Activated T-cell treated with anti-CD3 and anti-CD28 coated beads, Interleukin-2, amount 50 U/mL, for 72 hours (primary cell): ENCODE measurements around the gene A4GNT. TPM values are rescaled to one million over a fixed set of nuclear protein-coding genes. Genes with fewer than 3 reads are reported as not detected.
A peak's percentile ranks its signal among the peaks of the same experiment; 100 is the strongest.
"Not testable (repeated sequence)": the region's sequence is repeated elsewhere in the genome, so short reads cannot be mapped to it uniquely, and the experiment has no call there.

ENCODE experiments used
- ATAC-seq, 2 donors: fragments of 150-1000 bp; cut with Tn5 transposase; replicated peaks in 1 of 2; 2 replicates each; pipeline ENCODE4 v1.10.0; 2021; ENCODE audit warnings: moderate library complexity in 2 of 2, mild to moderate bottlenecking in 1 of 2
- DNase-seq, 2 donors: peaks; one replicate each; pipeline ENCODE4 v3.0.0; 2021 to 2022; ENCODE audit warnings: mixed read lengths in 1 of 2
- H3K27ac Mint-ChIP-seq: one replicate; pipeline ENCODE4 v1.8.0; 2022; ENCODE audit warnings: mild to moderate bottlenecking, moderate library complexity, mixed read lengths
- H3K27me3 Mint-ChIP-seq: one replicate; pipeline ENCODE4 v1.8.0; 2022; ENCODE audit warnings: low read depth, mixed read lengths
- H3K36me3 Mint-ChIP-seq, 2 donors: one replicate each; pipeline ENCODE4 v1.8.0; 2022; ENCODE audit warnings: mixed read lengths in 2 of 2, mild to moderate bottlenecking in 1 of 2; ENCODE audit not compliant: insufficient read depth in 2 of 2
- H3K4me1 Mint-ChIP-seq: one replicate; pipeline ENCODE4 v1.8.0; 2022; ENCODE audit warnings: low read depth, mixed read lengths
- H3K4me3 Mint-ChIP-seq, 2 donors: one replicate each; pipeline ENCODE4 v1.8.0; 2022; ENCODE audit warnings: mild to moderate bottlenecking in 2 of 2, mixed read lengths in 2 of 2, moderate library complexity in 2 of 2
- H3K9me3 Mint-ChIP-seq, 2 donors: one replicate each; pipeline ENCODE4 v1.8.0; 2022; ENCODE audit warnings: mixed read lengths in 2 of 2
- total RNA-seq, 2 donors: library from RNA; stranded (reverse); gene quantifications; one replicate each; pipeline ENCODE4 v1.2.3, GENCODE V29; 2022

A4GNT gene
- total RNA-seq: not detected

GRCh38 chr3:138132239-138132638 is at the start of gene A4GNT:
Gene A4GNT (minus strand): TSS chr3:138132390. CDS start chr3:138131256, 1,134 bp downstream.
- no peak for DNase-seq

GRCh38 chr3:138180375-138181029 is 48.3 kb upstream of the A4GNT start:
- H3K9me3 Mint-ChIP-seq: no peaks in the 10 kb centered on the region
- peaks cover 20% of the 10 kb centered on the region for H3K27me3 Mint-ChIP-seq
- H3K36me3 Mint-ChIP-seq: peaks cover 0 to 3% of the 10 kb centered on the region in 2 donors
- no peak overlapping the region for H3K27ac Mint-ChIP-seq
- no peak overlapping the region for H3K4me3 Mint-ChIP-seq
- H3K4me1 Mint-ChIP-seq: peaks cover 1% of the 10 kb centered on the region
- DNase-seq: peak; percentile 26 to 31
- peak; percentile 80 to 89 for ATAC-seq

More at GRCh38 chr3:138132239-138132638, at the start of gene A4GNT:
- no peak within 1 kb of the TSS for H3K4me3 Mint-ChIP-seq
- H3K9me3 Mint-ChIP-seq: no peaks in the 10 kb centered on the region
- no peak for ATAC-seq
- H3K27me3 Mint-ChIP-seq: peaks cover 6% of the 10 kb centered on the region
- no peaks in the 10 kb centered on the region for H3K36me3 Mint-ChIP-seq
- no peak within 1 kb of the TSS for H3K27ac Mint-ChIP-seq
- H3K4me1 Mint-ChIP-seq: no peaks in the 10 kb centered on the region

- Mint-ChIP-seq H3K36me3 (peaks cover 1 to 19% of the 10 kb centered on the region in 2 donors), H3K9me3 (no peaks in the 10 kb centered on the region), H3K27ac (peak within 1 kb of the TSS; percentile 99), H3K27me3 (no peaks in the 10 kb centered on the region), H3K4me1 (peaks cover 45% of the 10 kb centered on the region), H3K4me3 (peak within 1 kb of the TSS; percentile 83 to 98)
- DNase-seq (peak; percentile 80), ATAC-seq (peak; percentile 90)
These were observed 42.4 kb upstream of the A4GNT start, which contains the start of gene DBR1 for GRCh38 chr3:138174421-138175131. Gene DBR1 (minus strand): TSS chr3:138174921. CDS start chr3:138174795, 126 bp downstream.

- Mint-ChIP-seq H3K27me3 (no peaks in the 10 kb centered on the region), H3K36me3 (peaks cover 1 to 20% of the 10 kb centered on the region in 2 donors), H3K27ac (peak overlapping the region; percentile 99), H3K4me3 (peak overlapping the region; percentile 83 to 98), H3K9me3 (no peaks in the 10 kb centered on the region), H3K4me1 (peaks cover 45% of the 10 kb centered on the region)
- peak in 1 of 2 donors; percentile 4 for ATAC-seq
- DNase-seq: peak in 1 of 2 donors; percentile 13
These were observed 41.7 kb upstream of the A4GNT start for GRCh38 chr3:138173769-138174420.

GRCh38 chr3:138172625-138173024 is 40.4 kb upstream of the A4GNT start:
- peaks cover 1 to 26% of the 10 kb centered on the region in 2 donors for H3K36me3 Mint-ChIP-seq
- DNase-seq (no peak), ATAC-seq (no peak)
- H3K9me3 Mint-ChIP-seq: no peaks in the 10 kb centered on the region
- peak overlapping the region; percentile 52 to 71 for H3K4me3 Mint-ChIP-seq
- peak overlapping the region; percentile 84 for H3K27ac Mint-ChIP-seq
- no peaks in the 10 kb centered on the region for H3K27me3 Mint-ChIP-seq
- peaks cover 45% of the 10 kb centered on the region for H3K4me1 Mint-ChIP-seq

GRCh38 chr3:138165061-138165460 is 32.9 kb upstream of the A4GNT start:
- peaks cover 12 to 53% of the 10 kb centered on the region in 2 donors for H3K36me3 Mint-ChIP-seq
- DNase-seq (no peak), ATAC-seq (no peak)
- no peaks in the 10 kb centered on the region for H3K9me3 Mint-ChIP-seq
- H3K4me3 Mint-ChIP-seq: no peak overlapping the region
- no peaks in the 10 kb centered on the region for H3K27me3 Mint-ChIP-seq
- H3K27ac Mint-ChIP-seq: no peak overlapping the region
- peaks cover 14% of the 10 kb centered on the region for H3K4me1 Mint-ChIP-seq

- DNase-seq (no peak), ATAC-seq (no peak)
- Mint-ChIP-seq H3K27ac (no peak overlapping the region), H3K27me3 (no peaks in the 10 kb centered on the region), H3K4me1 (no peaks in the 10 kb centered on the region), H3K36me3 (peaks cover 11 to 21% of the 10 kb centered on the region in 2 donors), H3K4me3 (no peak overlapping the region), H3K9me3 (peaks cover 5 to 9% of the 10 kb centered on the region in 2 donors)
These were observed 25.6 kb upstream of the A4GNT start for GRCh38 chr3:138157743-138158142.

GRCh38 chr3:138154534-138154933 is 22.3 kb upstream of the A4GNT start:
- no peak overlapping the region for H3K4me3 Mint-ChIP-seq
- H3K27ac Mint-ChIP-seq: no peak overlapping the region
- no peaks in the 10 kb centered on the region for H3K4me1 Mint-ChIP-seq
- peaks cover 5 to 9% of the 10 kb centered on the region in 2 donors for H3K9me3 Mint-ChIP-seq
- H3K27me3 Mint-ChIP-seq: no peaks in the 10 kb centered on the region
- no peak for DNase-seq
- H3K36me3 Mint-ChIP-seq: peaks cover 4 to 5% of the 10 kb centered on the region in 2 donors
- ATAC-seq: no peak

GRCh38 chr3:138148503-138148902 is 16.3 kb upstream of the A4GNT start:
- no peak for DNase-seq

GRCh38 chr3:138142181-138142580 is 10.0 kb upstream of the A4GNT start:
- not testable (repeated sequence) for H3K27me3 Mint-ChIP-seq, H3K36me3 Mint-ChIP-seq, H3K9me3 Mint-ChIP-seq, H3K4me1 Mint-ChIP-seq, DNase-seq, H3K4me3 Mint-ChIP-seq, ATAC-seq, H3K27ac Mint-ChIP-seq

More at GRCh38 chr3:138148503-138148902, 16.3 kb upstream of the A4GNT start:
- no peak for ATAC-seq
- Mint-ChIP-seq H3K36me3 (peaks cover under 1% of the 10 kb centered on the region in 2 donors), H3K9me3 (peaks cover under 1% of the 10 kb centered on the region in 2 donors), H3K4me3 (no peak overlapping the region), H3K4me1 (no peaks in the 10 kb centered on the region), H3K27ac (no peak overlapping the region), H3K27me3 (no peaks in the 10 kb centered on the region)

GRCh38 chr3:138140940-138141339 is 8.8 kb upstream of the A4GNT start:
- H3K27me3 Mint-ChIP-seq: peaks cover 8% of the 10 kb centered on the region
- H3K36me3 Mint-ChIP-seq: no peaks in the 10 kb centered on the region
- no peak overlapping the region for H3K27ac Mint-ChIP-seq
- no peaks in the 10 kb centered on the region for H3K9me3 Mint-ChIP-seq
- H3K4me1 Mint-ChIP-seq: no peaks in the 10 kb centered on the region
- ATAC-seq: no peak
- H3K4me3 Mint-ChIP-seq: no peak overlapping the region
- no peak for DNase-seq

GRCh38 chr3:138139691-138140090 is 7.5 kb upstream of the A4GNT start:
- Mint-ChIP-seq H3K4me1 (no peaks in the 10 kb centered on the region), H3K27me3 (peaks cover 8% of the 10 kb centered on the region), H3K4me3 (no peak overlapping the region), H3K36me3 (no peaks in the 10 kb centered on the region), H3K9me3 (no peaks in the 10 kb centered on the region), H3K27ac (no peak overlapping the region)
- ATAC-seq: no peak
- no peak for DNase-seq

GRCh38 chr3:138137861-138138260 is 5.7 kb upstream of the A4GNT start:
- H3K36me3 Mint-ChIP-seq: no peaks in the 10 kb centered on the region
- H3K27ac Mint-ChIP-seq: no peak overlapping the region
- H3K27me3 Mint-ChIP-seq: peaks cover 8% of the 10 kb centered on the region
- ATAC-seq (no peak), DNase-seq (no peak)
- no peaks in the 10 kb centered on the region for H3K9me3 Mint-ChIP-seq
- no peaks in the 10 kb centered on the region for H3K4me1 Mint-ChIP-seq
- H3K4me3 Mint-ChIP-seq: no peak overlapping the region
